Right lobe of liver (tissue), 4 donors: ENCODE results near the gene CCL7.

Experiments
- CTCF ChIP-seq, 4 donors: fragments of 200-600 bp in 3 of 4; fragments of 450-650 bp in 1 of 4; IDR thresholded peaks; one replicate each; pipeline versions ENCODE4 v1.5.1 to v1.8.0; 2016 to 2022; ENCODE audit warnings: antibody characterized with exemption in 4 of 4, mild to moderate bottlenecking in 2 of 4
- POLR2A ChIP-seq: fragments of 450-650 bp; IDR thresholded peaks from one replicate; pipeline ENCODE4 v1.6.1; 2017; ENCODE audit warnings: antibody characterized with exemption, mild to moderate bottlenecking
- donor health status: DM: no; HTN: no; CAD: no.
- donor health status: DM: no; HTN: no; CAD: no.
- donor health status: DM: no; HTN: yes; CAD: no.

GRCh38 chr17:34308371-34308770, 38.4 kb downstream of the CCL7 start:
- TF ChIP-seq CTCF (IDR thresholded peaks at IDR 0.05) (no peak), POLR2A (no peak)
